ENCODE results near the gene MORN4.

DNA sequence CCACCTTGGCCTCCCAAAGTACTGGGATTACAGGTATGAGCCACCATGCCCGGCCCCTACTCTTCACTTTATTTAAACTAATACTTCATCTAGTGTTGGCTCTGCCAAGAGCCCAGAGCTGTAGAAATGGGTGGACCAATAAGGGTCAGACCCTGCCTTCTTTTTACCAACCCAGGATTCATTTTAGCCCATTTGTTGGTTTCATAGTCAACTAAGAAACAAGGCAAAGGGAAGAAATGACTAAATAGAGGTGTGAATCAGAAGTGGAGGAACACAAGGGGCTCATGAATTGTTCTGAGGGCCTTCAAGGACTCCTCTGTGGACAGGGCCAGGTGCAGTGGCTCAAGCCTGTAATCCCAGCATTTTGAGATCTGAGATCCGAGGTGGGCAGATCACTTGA is 59.6 kb downstream of the MORN4 start:
- no peak for TF ChIP-seq POLR2A (IDR thresholded peaks at IDR 0.05)
- TF ChIP-seq, protein P1, sequence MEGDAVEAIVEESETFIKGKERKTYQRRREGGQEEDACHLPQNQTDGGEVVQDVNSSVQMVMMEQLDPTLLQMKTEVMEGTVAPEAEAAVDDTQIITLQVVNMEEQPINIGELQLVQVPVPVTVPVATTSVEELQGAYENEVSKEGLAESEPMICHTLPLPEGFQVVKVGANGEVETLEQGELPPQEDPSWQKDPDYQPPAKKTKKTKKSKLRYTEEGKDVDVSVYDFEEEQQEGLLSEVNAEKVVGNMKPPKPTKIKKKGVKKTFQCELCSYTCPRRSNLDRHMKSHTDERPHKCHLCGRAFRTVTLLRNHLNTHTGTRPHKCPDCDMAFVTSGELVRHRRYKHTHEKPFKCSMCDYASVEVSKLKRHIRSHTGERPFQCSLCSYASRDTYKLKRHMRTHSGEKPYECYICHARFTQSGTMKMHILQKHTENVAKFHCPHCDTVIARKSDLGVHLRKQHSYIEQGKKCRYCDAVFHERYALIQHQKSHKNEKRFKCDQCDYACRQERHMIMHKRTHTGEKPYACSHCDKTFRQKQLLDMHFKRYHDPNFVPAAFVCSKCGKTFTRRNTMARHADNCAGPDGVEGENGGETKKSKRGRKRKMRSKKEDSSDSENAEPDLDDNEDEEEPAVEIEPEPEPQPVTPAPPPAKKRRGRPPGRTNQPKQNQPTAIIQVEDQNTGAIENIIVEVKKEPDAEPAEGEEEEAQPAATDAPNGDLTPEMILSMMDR (IDR thresholded peaks at IDR 0.05), result no peak

Measured in heart left ventricle (tissue), 13 donors.